ENCODE measurements around the gene ATP2B3.
"Not testable (repeated sequence)": the region's sequence is repeated elsewhere in the genome, so short reads cannot be mapped to it uniquely, and the experiment has no call there.

Gene ATP2B3

DNA sequence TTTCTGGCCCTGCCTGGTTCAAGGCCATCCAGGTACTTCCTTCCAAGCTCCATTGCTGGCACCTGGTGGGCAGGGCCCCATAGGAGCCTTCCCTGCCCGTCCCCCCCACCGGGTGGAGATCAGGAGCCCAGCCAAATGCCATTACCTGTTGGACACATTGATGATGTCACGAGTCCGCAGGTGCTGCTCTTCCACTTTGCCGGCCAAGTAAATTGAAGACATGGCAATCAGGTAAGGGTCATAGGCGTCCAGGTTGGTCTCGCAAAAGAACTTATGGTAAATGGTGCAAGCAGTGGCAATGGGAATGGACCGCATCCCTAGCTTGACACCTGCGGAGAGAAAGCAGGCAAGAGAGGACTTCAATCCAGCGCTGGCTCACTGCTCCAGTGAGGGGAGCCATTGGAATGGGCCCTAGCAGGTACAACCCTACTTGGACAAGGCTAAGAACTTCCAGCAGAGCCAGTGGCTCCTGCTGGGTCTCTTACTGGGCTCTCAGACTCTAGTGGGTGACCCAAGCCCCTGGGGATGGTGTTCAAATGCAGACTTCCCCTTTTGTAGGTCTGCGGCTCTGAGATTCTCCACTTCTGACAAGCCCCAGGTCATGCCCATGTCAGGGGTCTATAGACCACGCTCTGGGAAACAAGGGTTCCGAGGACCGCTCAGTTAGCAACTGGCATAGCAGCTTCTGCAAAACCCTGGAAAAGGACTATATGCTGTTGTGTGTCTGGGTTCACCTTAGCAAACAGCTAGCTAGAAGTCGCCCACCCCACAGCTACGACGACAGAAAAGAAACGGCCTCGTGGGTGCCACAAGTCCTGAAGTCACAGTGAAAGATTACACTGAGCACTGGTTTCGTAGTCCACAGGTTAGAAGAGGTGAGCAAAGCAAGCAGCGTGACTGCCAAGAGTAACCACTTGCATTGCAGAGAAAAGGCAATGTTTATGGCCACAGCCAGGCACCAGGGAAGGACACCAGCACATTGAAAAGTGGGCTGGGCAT is 78.7 kb downstream of the ATP2B3 start:
- DNase-seq (ENCODE audit: low read depth) = no peak

GRCh38 chrX:153596981-153597750 is 79.7 kb downstream of the ATP2B3 start:
- no peak for DNase-seq (ENCODE audit: low read depth)

DNA sequence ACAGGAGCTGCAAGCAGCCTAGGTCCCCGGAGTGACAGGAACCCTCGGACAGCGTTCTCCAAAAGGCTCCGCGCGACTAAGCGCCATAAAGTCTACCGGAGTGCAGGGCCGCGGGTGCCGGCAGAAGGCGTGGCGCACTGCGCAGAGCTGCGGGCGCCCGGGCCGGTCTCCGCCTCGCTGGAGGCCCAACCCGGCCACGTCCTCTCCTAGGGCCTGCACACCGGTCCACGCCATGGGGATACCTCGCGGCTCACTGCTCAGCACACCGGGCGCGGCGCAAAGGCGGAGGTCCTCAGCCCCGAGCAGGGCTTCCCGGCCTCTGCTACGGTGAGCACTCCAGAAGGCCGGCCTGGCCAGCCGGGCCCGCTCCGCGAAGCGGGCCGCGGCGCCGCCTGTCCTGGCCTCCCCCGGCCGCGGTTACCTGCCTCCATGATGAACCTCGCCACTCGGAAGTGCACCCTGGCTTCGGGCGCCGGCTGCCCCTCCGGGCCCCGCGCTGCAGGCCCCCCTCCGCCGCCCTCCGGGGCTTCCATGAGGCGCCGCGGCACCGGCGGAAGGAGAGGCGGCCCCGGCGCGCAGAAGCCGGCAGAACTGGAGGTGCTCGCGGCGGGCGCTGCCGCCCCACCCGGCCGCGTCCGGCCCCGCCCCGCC is 81.2 kb downstream of the ATP2B3 start, which contains the start of gene CCNQ:
Gene CCNQ, minus strand, starts transcription at position 599 of the 651 bp plus-strand sequence. Its CDS starts 66 bp downstream, at position 533.
- DNase-seq (ENCODE audit: low read depth) = peak; percentile 46

DNA sequence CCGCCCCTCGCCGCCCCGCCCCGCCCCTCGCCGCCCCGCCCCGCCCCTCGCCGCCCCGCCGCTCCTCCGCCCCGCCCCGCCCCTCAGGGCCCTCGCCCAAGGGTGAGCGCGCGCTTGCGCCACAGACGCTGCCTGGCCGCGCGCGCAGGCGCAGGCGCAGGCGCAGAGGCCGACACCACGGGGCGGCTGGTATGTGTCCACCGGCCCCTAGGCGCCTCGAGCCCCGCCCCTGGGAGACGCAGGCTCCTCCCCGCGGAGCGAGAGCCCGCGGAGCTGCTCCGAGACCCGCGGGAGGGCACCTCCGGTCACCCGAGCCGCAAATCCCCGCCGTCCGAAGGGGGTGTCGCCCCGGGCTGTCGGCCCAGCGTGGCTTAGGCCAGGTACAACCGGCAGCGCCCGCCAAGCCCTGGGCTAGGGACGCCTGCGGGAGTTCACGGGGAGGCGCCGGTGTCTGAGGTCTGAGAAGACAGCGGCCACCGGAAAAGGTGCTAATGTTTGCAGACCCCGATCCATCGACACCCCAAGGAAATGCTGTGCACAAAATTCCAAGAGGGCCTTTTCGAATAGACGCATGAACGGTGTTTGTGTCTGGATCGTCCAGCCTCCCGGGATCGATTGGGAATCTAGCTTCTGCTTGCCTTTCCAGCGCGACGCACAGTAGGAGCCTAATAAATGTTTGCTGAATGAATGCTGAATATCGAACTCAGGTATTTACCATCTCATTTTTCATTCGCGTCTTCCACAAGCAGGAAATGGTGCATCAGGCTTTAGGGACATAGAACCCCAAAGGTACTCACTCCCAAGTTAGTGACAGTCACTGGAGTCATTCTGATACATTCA is 82.0 kb downstream of the ATP2B3 start:
- peak; percentile 87 for DNase-seq (ENCODE audit: low read depth)

GRCh38 chrX:153600032-153600373 is 82.6 kb downstream of the ATP2B3 start:
- peak; percentile 30 for DNase-seq (ENCODE audit: low read depth)

- DNase-seq (ENCODE audit: low read depth) = no peak
Measured at GRCh38 chrX:153600921-153601320, 83.5 kb downstream of the ATP2B3 start.

- DNase-seq (ENCODE audit: low read depth) = no peak
Measured at GRCh38 chrX:153601511-153602110, 84.2 kb downstream of the ATP2B3 start.

GRCh38 chrX:153602601-153603000 is 85.2 kb downstream of the ATP2B3 start:
- DNase-seq (ENCODE audit: low read depth) = no peak

DNA sequence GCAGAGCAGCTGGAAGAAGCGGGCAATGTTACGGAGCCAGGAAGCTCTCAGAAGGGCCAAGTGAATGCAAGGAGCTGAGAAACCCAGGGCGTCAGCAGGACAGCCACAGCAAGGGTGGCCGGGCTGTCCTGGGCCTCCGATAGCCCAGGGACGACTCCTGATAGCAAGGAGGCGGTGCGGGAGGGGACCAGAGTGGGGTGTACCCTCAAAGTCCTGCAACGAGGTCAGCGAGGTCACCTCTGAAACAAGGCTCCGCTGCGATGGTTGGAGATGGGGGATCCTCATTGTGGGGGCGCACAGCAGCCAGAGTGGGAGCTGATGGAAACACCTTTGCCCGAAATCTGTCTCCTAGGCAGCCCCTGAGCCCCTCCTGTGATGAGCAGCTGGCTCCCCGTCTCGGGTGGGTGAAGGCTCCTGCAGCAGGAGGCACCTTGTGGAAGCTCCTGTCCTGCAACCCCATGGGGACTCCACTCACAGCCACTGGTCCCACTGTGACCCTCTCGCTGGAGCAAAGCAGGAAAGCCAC is 85.8 kb downstream of the ATP2B3 start:
- no peak for DNase-seq (ENCODE audit: low read depth)

DNA sequence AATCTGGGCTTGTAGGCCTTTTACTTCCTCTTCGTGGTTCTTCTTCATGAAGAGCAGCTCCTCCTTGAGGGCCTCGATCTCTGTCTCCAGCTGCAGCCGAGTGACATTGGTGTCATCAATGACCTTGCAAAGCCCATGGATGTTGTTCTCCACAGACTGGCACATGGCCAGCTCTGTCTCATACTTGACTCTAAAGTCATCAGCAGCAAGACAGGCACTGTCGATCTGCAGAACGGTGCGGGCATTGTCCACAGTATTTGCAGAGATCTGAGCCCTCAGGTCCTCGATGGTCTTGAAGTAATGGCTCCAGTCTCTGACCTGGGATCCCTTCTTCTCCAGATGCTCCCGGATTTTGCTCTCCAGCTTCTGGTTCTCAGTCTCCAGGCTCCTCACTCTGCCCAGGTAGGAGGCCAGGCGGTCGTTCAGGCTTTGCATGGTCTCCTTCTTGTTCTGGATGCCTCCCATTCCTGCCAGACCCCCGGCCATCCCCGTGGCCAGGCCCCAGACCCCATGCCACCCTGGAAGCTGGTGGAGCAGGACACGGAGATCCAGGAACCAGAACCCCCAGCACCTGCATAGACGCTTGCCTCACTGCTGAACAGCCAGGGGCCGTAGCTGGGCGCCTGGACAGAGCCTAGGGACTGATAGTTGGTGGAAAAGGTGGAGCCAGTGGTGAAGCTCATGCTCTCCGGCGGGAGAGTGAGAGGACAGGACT is 87.4 kb downstream of the ATP2B3 start:
- not testable (repeated sequence) for DNase-seq (ENCODE audit: low read depth)

- DNase-seq (ENCODE audit: low read depth) = no peak
Measured at GRCh38 chrX:153606503-153606902, 89.1 kb downstream of the ATP2B3 start.

DNA sequence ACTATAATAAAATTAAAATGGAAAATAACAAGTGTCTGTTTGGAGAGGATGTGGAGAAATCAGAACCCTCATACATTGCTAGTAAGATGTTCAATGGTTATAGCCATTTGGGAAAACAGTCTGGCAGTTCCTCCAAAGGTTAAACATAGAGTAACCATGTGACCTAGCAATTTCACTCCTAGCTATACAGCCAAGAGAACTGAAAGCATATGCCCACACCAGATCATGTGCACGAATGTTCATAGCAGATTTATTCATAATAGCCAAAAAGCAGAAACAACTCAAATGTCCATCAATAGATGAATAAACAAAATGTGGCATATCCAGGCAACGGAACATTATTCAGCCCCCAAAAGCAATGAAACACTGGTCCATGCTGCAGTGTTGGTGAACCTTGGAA is 90.9 kb downstream of the ATP2B3 start:
- DNase-seq (ENCODE audit: low read depth) = no peak

GRCh38 chrX:153608806-153609205 is 91.4 kb downstream of the ATP2B3 start:
- peak; percentile 43 for DNase-seq (ENCODE audit: low read depth)

DNA sequence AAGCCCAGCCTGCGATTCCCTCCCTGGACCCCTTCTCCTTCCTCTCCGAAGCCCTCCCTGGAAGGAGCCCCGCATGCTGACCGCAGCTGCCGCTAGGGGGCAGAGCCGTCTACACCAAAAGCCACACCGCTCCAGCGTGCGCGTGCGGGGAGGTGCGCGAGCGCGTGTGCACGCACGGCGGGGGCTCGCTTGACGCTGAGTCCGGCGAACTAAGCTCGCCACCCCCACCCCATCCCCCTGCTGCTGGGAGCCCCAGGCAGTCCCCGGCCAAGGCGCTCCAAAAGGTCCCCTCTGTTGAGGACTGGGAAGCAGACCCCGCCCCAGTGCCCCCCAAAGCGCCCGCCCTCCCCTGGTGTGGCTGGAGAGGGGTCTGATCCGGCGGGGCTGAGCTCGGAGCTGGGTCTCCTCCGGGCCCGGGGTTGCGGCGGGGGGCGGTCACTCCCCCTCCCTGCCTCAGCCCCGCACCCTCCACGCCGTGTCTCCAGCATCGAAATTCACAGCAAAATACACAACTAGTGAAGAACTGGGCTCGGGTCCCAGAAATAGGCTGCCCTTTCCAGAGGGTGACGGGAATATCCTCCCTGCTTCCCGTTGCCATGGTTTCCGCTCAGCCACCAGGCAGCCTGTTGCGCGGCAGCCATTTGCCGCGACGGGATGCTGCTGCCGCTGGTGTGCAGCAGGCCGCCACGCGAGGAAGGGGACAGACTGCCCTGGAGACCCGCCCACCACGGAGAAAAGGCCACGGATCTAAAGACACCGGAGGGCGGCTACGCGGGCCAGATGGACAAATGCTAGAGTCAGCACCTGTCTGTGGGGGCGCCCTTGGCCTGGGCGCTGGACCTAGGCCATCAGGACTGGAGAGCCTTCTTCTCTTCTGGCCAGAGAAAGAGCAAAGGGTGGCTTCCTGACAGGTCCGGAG is 92.7 kb downstream of the ATP2B3 start:
- DNase-seq (ENCODE audit: low read depth) = peak; percentile 68

DNA sequence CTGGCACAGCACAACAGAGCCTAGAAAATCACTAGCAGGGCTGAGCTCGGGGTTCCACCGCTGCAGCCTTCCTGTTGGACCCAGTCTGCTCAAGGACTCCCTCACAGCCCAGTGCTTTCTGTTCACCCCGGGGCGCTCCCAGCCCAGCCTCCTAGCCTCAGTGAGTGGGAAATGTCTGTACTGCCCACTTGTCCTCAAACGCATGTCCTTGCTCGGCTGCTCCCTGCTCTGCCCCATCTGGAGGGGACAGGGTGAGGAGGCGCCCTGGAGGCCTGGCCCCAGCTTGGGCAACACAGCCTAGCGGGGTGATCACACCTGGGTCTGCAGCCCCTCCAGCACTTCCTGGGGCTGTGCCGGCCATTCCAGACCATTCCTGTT is 93.4 kb downstream of the ATP2B3 start:
- DNase-seq (ENCODE audit: low read depth) = no peak

- DNase-seq (ENCODE audit: low read depth) = no peak
Measured at GRCh38 chrX:153611298-153612095, 94.1 kb downstream of the ATP2B3 start.

DNA sequence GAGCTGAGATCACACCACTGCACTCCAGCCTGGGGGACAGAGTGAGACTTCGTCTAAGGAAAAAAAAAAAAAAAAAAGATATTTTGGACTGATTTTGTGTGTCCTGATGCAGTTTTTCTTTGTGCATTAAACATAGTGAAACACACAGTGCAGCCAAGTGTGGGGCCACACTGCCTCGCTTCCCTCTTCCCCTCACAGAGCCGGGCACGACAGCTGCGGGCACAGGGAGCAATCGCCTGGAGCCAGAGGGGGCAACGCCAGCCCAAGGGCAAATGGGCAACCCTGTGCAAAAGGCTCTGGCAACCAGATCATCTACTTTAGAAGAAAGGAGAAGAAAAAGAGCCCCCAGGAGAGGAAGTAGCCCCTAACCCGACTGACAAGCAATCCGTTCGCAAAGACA is 95.0 kb downstream of the ATP2B3 start:
- DNase-seq (ENCODE audit: low read depth) = no peak

DNA sequence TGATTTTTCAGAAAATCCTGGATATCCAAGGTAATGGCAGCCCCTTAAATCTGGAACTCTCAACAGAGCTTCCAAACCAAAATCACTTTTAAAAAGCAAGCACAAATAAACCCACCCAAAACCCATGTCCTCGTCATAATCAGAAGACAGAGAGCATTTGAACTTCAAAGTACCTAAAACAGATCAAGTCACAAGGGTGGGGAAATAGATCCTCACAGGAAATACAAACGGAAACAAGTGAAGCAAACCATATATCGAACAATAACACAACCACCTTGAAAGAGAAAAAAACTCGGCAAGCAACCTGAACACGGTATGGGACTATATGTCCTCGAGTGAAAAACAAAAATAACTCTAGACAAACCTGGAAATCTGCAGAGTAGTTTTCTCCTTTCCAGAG is 97.4 kb downstream of the ATP2B3 start:
- no peak for DNase-seq (ENCODE audit: low read depth)

All from EH (cell line).